Neural crest cell (in vitro differentiated cells): ENCODE data around the gene CRIP1. TPM values are rescaled to one million over a fixed set of nuclear protein-coding genes. Genes with fewer than 3 reads are reported as not detected.

Experiments used
- DNase-seq: peaks from one replicate; pipeline ENCODE4 v3.0.0; 2021; ENCODE audit warnings: low read depth, mixed read lengths, low spot score
- H3K27ac Mint-ChIP-seq: one replicate; pipeline ENCODE4 v1.8.0; 2021; ENCODE audit warnings: mild to moderate bottlenecking, mixed read lengths; ENCODE audit not compliant: unreplicated experiment
- H3K27me3 Mint-ChIP-seq: 2 replicates; pipeline ENCODE4 v1.8.0; 2021; ENCODE audit warnings: low read depth, mild to moderate bottlenecking, mixed read lengths
- H3K36me3 Mint-ChIP-seq: 2 replicates; pipeline ENCODE4 v1.8.0; 2021; ENCODE audit warnings: low read depth, mild to moderate bottlenecking, mixed read lengths
- H3K4me1 Mint-ChIP-seq: 2 replicates; pipeline ENCODE4 v1.8.0; 2021; ENCODE audit warnings: mixed read lengths
- H3K4me3 Mint-ChIP-seq: one replicate; pipeline ENCODE4 v1.8.0; 2021; ENCODE audit warnings: mild to moderate bottlenecking, mixed read lengths
- H3K9me3 Mint-ChIP-seq: 2 replicates; pipeline ENCODE4 v1.8.0; 2021; ENCODE audit warnings: mixed read lengths
- total RNA-seq: library from RNA; stranded (reverse); gene quantifications from 2 replicates; pipeline ENCODE4 v1.2.1, GENCODE V29; 2021
- TF ChIP-seq, protein P1 (sequence below): fragments of 200-600 bp; sonication (generic); conservative IDR thresholded peaks from 2 replicates; pipeline ENCODE4 v1.5.0; 2021; ENCODE audit warnings: antibody characterized with exemption, mild to moderate bottlenecking

CRIP1 gene
- total RNA-seq, 1 donor from 2014 or later: 4.8 TPM

- H3K27me3 Mint-ChIP-seq: peaks cover 10% of the 10 kb centered on the region
- DNase-seq: no peak
- H3K36me3 Mint-ChIP-seq: no peaks in the 10 kb centered on the region
- peak overlapping the region; percentile 65 for H3K4me3 Mint-ChIP-seq
- TF ChIP-seq, protein P1, sequence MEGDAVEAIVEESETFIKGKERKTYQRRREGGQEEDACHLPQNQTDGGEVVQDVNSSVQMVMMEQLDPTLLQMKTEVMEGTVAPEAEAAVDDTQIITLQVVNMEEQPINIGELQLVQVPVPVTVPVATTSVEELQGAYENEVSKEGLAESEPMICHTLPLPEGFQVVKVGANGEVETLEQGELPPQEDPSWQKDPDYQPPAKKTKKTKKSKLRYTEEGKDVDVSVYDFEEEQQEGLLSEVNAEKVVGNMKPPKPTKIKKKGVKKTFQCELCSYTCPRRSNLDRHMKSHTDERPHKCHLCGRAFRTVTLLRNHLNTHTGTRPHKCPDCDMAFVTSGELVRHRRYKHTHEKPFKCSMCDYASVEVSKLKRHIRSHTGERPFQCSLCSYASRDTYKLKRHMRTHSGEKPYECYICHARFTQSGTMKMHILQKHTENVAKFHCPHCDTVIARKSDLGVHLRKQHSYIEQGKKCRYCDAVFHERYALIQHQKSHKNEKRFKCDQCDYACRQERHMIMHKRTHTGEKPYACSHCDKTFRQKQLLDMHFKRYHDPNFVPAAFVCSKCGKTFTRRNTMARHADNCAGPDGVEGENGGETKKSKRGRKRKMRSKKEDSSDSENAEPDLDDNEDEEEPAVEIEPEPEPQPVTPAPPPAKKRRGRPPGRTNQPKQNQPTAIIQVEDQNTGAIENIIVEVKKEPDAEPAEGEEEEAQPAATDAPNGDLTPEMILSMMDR: no peak
- H3K9me3 Mint-ChIP-seq: no peaks in the 10 kb centered on the region
- peak overlapping the region; percentile 88 for H3K27ac Mint-ChIP-seq
- peaks cover 20% of the 10 kb centered on the region for H3K4me1 Mint-ChIP-seq
Measured at GRCh38 chr14:105498430-105499255, 12.0 kb downstream of the CRIP1 start.

- Mint-ChIP-seq H3K27ac (peak overlapping the region; percentile 96), H3K36me3 (no peaks in the 10 kb centered on the region), H3K4me3 (peak overlapping the region; percentile 72), H3K9me3 (no peaks in the 10 kb centered on the region), H3K27me3 (peaks cover 11% of the 10 kb centered on the region), H3K4me1 (peaks cover 24% of the 10 kb centered on the region)
- TF ChIP-seq, protein P1: no peak
- DNase-seq: peak; percentile 60
Measured at GRCh38 chr14:105499256-105500035, 12.8 kb downstream of the CRIP1 start.

DNA sequence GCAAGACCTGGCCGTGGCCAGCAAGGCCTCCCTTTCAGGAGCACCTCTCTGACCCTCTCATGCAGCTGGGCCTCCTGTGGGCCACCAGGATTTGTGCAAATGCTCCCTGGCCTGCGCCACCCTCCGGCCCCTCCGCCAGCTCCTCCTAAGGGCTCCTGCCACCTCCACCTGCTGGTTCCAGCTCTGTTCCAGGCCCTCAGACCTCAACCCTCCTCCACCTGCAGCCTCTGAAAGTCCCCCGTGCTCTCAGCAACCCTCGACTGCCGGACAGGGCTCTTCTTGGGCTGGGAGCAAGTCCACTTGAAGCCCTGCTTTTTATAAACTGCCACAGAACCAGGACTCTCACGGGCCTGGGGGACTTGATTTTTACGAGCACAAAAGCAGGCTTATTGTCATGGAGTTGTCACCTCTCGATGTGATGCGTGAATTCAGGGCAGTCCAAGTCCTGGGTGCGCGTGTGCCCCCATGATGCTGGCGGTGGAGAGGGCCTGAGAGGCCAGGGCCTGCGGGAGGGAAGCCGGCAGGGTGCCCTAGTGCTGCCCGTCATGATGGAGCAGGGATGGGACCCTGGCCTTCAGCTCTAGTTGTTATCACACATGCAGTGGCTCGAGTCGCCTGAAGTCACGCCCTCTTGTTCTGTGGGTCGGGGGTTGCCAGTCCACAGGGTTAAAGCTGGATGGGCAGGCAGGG is 13.5 kb downstream of the CRIP1 start:
- H3K27ac Mint-ChIP-seq: peak overlapping the region; percentile 96
- TF ChIP-seq, protein P1: no peak
- H3K27me3 Mint-ChIP-seq: peaks cover 11% of the 10 kb centered on the region
- H3K9me3 Mint-ChIP-seq: no peaks in the 10 kb centered on the region
- no peaks in the 10 kb centered on the region for H3K36me3 Mint-ChIP-seq
- peak overlapping the region; percentile 72 for H3K4me3 Mint-ChIP-seq
- DNase-seq: no peak
- H3K4me1 Mint-ChIP-seq: peaks cover 24% of the 10 kb centered on the region

DNA sequence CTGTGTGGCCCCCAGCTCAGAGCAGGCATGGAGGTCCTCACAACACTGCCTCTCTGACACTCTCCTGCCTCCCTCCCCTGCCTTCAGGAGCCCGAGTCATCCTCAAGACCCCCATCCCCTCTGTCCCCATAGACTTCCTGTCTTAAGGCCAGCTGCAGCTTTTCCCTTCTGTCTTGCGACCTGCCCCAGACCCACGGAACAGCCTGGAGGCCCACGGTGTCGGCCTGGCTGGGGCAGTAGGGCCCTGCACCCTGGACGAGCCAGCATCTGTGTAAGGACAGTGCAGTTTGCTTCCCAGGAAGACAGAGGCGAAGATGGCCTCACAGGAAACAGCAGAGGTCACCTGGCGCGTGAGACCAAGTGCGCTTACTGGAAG is 14.0 kb downstream of the CRIP1 start:
- DNase-seq: no peak
- Mint-ChIP-seq H3K4me1 (peaks cover 24% of the 10 kb centered on the region), H3K4me3 (peak overlapping the region; percentile 72), H3K36me3 (no peaks in the 10 kb centered on the region), H3K9me3 (no peaks in the 10 kb centered on the region), H3K27me3 (peaks cover 11% of the 10 kb centered on the region), H3K27ac (peak overlapping the region; percentile 89)
- TF ChIP-seq, protein P1: no peak

DNA sequence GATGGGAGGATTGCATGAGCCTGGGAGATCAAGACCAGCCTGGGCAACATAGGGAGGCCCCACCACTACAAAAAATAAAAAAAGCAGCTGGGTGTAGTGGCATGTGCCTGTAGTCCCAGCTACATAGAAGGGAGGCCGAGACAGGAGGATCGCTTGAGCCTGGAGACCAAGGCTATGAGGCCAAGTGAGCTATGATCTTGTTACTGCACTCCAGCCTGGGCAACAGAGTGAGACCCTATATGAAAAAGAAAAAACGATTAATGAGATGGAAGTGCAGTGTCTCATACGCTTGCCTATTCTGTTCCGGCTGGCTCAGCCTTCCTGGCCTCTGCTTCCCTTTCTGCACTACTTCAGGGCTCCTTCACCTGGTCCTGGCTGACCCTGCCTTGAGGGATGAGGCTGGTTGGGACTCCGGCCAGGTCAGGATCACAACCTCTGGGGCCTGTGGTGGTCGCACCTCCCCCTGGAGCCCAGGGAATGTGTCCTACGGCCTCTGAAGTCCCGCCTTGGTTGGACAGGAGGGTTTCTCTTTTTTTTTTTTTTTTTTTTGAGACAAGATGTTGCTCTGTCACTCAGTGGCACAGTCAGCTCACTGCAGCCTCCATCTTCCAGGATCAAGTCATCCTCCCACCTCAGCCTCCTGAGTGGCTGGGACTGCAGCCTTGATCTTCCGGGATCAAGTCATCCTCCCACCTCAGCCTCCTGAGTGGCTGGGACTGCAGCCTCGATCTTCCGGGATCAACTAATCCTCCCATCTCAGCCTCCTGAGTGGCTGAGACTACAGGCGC is 15.0 kb downstream of the CRIP1 start:
- no peak for DNase-seq
- TF ChIP-seq, protein P1: no peak
- Mint-ChIP-seq H3K27me3 (peaks cover 11% of the 10 kb centered on the region), H3K4me3 (no peak overlapping the region), H3K27ac (no peak overlapping the region), H3K9me3 (no peaks in the 10 kb centered on the region), H3K4me1 (peaks cover 24% of the 10 kb centered on the region), H3K36me3 (no peaks in the 10 kb centered on the region)
